Lung microvascular endothelial cell (primary cell): ENCODE measurements around the gene PLEKHA8. TPM values are rescaled to one million over a fixed set of nuclear protein-coding genes. Genes with fewer than 3 reads are reported as not detected.
"Not testable (repeated sequence)": the region's sequence is repeated elsewhere in the genome, so short reads cannot be mapped to it uniquely, and the experiment has no call there.

ENCODE experiments used
- DNase-seq, 2 donors: peaks; one replicate each; pipeline versions ENCODE4 v3.0.0 to v3.0.0-alpha.2; 2010; ENCODE audit warnings: low read depth in 2 of 2
- total RNA-seq: library from RNA; depleted of rRNA; stranded (reverse); fragments of >200 nt; gene quantifications from 2 replicates; pipeline ENCODE4 v1.2.1, GENCODE V29; 2014

The PLEKHA8 gene
- total RNA-seq, 1 donor from 2014 or later = 12.3 TPM

DNA sequence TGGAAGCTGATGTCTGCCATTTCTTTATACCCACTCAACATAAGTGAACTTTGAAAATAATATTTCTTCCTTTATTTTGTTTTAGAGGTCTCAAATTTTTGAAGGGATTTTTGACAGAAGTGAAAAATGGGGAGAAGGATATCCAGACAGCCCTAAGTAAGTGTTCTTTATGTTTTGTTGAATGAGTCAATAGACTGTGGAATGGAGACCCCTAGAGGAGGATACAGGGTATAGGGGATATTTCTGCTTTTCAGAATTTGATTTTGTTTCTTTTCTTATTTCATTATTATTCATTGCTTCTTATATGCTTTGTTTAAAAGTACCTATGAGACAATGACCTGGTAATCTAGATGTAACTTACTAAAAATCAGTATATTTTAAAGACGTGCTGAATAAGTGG is 34.4 kb downstream of the PLEKHA8 start:
- DNase-seq = peak; percentile 57 to 64

DNA sequence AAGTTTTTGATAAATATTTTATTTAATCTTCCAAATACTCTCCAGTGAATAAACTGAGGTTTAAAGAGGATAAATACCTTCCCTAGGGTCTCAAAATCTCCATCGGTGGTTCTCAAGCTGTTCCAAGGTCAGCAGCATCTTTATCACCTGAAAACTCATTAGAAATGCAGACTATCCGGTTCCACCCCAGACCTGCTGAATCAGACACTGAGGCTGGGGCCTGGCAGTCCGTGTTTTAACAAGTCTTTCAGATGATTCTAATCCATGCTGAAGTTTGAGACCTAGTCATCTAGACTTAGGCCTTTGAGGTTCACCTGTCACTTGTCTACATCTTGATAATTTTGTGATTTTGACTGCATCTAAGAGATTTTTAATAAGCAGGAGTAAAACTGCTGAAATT is 37.5 kb downstream of the PLEKHA8 start:
- no peak for DNase-seq

DNA sequence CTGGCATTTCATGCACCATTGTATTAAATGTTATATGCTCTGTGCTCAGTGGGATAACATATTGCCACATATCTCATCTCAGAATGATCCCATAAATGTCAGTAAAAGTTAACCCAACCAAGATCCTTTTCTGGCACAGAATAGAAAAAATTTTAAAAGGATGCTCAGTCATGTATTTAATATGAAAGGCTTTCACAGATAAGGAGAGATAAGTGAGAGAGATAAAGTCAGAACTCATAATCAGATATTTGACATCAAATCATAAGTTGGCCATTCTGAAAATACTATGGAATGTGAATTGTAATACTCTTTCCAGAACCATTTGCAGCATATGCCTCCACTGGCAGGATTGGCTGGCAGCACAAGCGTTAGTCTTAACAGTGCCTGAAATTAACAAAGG is 38.5 kb downstream of the PLEKHA8 start:
- no peak for DNase-seq

DNA sequence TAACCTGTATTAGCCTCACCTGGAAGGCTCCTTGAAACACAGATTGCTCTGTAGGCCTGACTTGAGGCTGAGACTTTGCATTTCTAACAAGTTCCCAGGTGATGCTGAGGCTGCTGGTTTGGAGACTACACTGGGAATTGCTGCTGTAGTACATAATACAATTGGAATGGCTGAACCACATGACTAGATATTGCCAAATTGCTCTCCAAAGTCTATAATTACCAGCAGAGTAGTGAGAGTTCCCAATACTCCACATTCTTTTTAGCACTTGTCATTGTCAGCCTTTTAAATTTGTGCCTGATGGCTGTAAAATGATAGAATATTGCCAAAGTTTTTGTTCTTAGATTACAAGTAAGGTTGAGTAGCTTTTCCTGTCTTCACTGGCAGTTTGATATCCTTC is 39.9 kb downstream of the PLEKHA8 start:
- peak in 1 of 2 donors; percentile 13 for DNase-seq

DNA sequence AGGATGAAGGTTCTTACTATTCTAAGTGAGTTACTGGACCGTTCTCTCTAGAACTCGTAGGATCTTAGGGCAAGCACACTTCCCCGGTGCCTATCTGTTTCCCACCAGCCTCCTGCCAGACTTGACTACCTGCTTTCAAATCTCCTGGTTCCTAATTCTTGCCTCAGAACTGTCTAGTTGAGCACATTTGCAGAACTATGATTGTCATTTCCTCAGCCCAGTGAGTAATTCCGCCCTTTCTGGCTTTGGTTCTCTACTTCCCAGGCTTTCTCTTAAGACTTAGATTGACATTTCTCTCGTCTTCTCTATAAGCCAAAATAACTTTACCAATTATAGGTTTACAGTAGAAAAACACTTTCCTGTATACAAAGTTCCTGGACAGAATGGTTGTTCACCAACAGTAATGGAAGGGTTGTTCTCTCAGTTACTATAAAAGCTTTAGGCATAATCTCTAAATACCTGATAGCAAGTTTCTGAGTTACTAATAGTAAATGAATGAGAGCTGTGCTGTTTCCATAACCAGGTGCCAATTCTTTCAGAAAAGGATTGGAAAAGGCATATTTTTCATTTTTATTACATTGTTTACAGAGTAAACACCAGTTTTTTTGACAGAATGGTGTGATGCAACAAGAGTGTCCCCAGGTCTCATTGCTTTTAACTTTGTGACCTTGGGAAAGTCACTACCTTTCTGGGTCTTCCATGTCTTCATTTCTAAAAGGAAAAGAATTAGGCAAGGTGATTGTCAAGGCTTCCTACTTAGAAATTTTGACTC is 41.1 kb downstream of the PLEKHA8 start:
- peak in 1 of 2 donors; percentile 29 for DNase-seq

DNA sequence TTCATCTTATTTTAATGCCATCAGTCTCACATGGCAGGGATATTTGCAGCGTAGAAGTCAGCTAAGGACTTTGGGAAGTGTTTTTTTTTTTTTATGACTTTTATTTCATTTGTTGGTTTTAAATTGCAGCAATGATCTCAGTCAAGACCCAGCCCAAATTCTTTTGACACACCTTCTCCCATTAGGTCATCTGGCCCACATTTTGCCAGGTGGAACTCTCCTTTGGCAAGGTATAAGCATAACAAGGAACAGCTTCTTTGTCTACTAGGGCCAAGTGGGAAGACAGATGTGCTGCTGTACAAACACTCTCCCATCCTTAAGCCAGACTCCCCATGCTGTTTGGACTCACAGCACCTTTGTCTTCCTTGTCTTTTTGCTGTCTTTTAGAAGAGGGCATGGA is 41.8 kb downstream of the PLEKHA8 start:
- DNase-seq = no peak

DNA sequence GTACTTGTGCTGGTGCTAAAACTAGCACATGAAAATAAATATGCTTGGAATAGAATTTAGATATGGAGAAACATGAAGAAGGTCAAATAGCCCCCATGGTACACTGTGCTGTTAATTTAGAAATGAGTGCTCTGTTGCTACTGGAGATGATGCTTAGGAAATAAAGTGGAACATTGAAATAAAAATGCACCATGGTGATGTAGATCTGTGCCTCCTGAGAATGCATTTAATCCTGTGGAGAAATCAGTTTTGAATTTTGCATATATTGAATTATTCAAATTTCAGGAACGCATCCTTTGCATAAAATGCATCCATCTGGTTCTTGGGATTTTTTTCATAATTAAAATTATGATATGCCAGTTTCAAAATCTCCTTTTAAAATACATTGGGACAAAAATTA is 44.5 kb downstream of the PLEKHA8 start:
- DNase-seq = no peak

DNA sequence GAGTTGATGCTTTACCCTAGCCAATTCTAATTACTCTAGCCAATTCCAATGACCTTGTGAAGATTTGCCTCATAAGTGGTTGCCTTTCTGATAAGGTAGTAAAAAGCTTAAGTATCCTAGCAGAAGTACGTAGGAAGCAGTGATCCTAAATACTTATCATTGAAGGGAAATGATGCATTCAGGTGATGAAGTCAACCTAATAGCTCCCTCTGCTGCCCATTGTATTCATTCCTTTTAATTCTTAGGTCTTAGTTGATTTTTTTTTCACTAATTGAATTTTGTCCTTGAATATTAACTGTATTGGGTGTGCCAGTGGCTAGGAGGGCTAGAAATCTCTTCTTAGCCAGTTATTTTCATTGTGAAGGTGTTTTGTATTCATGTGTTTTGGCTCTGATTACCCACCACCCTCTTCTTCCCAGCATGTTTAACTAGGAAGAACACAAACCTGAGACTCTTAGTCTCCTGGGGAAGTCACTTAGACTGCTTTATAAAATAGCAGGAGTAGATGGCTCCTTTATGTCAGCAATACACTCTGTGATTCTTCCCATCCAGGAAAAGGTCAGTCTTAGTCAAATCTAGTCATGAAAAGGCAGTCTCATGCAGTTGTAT is 46.3 kb downstream of the PLEKHA8 start:
- peak; percentile 55 to 61 for DNase-seq

DNA sequence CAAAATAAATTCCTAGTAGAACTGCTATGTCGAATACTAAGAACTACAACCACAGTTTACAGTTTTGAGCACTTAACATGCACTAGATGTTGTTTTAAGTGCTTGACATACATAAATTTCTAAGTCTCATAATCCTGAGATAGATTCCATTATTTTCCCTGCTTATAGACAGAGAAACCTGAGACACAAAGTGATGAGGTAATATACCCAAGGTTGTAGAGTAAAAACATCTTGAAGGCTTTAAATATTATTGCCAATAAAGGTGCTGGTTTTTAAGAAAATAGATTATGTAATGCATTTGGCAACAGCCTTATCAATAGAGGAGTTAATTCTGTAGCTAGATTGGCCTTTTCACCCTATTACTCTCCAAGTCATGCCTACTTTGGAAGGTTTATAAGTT is 48.2 kb downstream of the PLEKHA8 start:
- no peak for DNase-seq

DNA sequence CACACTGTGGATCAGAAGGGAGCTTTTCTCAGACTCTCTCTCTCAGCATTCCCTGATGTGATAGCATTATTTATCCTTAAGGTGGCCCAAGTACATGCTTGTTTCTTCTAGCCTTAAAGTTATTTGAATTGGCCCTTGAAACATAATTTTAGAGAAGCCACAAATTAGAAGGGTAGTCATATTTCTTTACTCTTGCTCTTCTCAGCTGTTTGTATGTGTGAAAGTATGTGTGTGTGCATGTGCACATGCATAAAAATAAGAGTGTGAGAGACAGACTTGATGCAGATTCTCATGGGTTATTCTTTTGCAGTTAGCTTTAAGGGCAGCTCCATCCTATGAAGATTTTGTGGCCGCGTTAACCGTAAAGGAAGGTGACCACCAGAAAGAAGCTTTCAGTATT is 50.1 kb downstream of the PLEKHA8 start:
- DNase-seq = no peak

DNA sequence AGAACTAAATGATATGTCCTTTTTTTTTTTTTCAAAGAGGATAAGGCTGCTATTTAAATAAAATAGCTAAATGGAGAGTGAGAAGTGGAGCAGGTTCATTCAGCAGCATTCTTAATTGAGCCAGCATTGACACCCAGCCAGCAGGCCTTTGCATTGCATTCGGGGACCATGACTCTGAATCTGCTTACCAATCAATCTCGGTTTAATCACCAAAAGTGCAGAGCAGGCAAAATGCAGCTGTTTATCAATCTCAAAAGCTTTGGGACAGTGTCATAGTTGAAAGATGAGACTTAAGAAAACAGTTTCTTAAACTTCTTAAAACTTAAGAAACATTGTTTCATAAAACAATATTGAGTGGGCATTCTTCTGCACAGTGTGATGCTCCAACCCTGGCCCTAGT is 51.7 kb downstream of the PLEKHA8 start:
- DNase-seq = no peak

DNA sequence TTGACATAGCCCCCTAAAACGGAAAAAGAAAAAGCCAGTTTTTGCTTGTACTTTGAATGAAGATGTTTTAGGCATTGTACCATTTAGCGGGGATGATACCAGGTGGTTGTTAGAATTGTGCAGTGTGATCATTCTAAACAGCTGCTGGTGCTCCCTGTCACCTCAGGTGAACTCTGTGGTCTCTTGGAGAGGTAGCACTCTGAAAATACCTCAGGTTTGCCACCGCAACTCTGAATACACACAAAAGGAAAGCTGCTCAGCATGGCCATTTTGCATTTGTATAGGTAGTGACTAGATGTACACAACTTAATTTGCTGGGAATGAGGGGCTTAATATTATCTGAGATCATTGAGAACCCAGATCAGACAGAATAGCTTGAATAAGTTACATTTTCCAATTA is 52.6 kb downstream of the PLEKHA8 start:
- DNase-seq = no peak

DNA sequence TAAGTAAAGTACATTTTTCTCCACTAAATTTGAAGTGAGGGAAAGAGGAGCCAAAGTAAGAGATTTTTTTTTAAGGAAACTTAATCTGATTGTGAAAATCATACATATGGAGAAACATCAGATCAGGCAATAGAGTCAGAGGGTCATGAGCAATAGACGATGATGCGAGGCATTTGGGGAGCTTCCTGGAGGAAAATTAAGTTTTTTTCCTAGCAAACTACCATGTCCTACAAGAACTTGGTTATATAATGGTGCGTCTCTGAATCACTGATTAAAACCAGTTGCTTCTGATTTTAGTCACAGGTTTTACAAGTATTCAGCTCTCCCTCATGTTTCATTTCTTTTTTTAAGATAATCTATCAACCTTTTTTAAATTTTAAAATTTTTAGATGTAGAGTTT is 54.5 kb downstream of the PLEKHA8 start:
- no peak for DNase-seq

DNA sequence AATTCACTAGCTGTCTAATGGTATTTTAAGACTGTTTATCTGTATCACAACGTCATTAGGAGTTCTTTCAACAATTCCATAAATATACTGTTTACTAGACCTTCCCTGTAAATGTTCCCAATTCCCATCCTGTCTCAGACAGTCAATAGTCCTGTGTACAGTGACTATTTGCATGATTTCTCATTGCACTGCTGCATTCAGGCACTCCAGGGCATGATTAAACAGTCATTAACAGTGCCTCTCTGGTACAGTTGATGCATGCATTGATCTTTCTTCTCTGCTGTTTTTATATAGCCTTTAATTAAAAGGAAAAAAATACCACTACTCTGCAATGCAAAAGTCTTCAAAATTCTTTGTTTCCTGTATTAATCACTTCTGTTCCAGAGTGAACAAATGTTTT is 55.1 kb downstream of the PLEKHA8 start:
- DNase-seq = no peak

DNA sequence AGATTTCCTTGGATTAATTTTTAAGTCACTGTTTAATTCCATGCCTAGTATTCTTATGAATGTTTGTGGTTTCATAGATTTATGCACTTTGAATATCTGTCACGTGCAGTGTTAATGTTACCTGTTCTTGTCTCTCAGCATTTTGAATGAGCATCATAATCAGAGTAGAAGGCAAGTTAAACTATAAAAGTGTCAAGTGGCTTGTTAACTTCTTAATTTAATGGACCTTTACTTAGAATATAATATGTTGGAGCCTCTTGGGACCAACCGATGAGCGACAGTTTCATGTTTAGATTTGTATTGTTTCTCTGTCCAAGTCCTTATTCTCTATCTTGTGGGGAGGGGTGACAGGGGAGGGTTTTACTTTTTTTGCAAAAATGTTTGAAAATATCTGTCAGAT is 56.0 kb downstream of the PLEKHA8 start:
- no peak for DNase-seq

DNA sequence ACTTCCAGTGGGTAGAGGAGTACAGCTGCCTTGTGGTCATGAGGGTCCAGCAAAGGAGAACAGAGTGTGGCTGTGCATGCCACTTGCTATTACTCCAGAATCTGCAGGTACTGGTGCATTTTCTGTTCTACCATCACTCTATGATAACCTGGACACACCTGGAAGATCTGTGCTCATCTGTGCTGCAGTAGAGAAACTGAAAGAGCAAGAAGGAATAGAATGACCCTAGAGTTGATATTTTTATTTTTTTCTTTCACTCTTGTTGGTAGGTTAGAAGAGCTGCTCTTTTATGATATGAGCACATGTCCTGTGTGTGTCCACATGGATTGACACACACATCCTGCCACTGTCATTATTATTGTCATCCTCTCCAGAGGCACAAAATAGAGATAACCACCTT is 58.3 kb downstream of the PLEKHA8 start:
- DNase-seq = no peak

DNA sequence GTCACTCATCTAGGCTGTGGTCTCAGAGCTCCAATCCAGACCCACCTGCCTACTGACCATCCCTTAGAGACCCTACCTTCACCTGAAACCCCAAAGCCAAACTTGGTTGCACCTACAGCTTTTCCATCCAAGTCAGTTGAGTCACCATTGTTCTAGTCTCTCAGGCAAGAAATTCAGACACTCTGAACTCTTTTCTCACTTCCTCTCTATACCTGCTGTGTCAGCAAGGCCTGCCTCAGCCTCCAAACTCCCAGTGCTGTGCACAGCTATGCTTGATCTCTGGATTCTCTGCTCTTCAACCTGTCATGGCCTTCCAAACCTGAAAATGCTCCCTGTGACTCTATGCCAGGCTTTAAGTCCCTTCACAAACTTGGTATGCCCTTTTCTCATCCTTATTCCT is 59.2 kb downstream of the PLEKHA8 start:
- no peak for DNase-seq

DNA sequence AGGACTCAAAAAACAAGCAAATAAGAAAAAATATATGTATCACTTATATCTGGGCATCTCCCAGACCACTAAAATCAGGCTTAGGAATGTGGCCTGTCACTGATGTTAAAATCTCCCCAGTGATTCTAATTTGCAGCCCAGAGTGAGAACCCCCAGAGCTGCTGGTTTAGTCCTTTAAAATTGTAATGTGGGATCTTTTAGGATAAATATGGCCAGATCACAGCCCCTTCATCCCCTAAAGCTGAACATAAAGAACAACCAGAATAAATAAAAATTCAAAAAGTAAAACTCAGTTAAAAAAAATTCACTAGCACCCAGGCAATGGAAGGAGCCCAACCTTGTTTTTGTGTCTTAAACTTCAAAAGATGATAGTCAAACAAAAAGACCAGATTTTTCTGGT is 60.1 kb downstream of the PLEKHA8 start:
- DNase-seq = no peak

DNA sequence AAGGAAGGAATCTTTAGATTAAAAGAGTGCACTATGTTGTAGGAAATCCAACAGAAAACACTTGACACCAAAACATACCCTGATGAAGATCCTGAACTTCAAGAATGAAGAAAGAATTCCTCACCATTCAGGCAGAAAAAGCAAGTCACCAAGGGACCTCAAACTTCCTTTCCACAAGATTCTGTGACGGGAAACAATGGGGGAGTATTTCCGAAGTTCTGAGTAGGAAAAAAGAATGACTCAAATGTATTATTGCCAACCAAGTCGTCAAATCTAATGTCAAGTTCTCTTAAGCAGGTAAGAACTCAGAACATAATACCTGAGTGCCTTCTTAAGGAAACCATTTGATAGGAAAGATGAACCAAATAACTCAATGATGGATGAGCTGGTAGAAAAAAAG is 61.9 kb downstream of the PLEKHA8 start:
- DNase-seq = peak in 1 of 2 donors; percentile 59

DNA sequence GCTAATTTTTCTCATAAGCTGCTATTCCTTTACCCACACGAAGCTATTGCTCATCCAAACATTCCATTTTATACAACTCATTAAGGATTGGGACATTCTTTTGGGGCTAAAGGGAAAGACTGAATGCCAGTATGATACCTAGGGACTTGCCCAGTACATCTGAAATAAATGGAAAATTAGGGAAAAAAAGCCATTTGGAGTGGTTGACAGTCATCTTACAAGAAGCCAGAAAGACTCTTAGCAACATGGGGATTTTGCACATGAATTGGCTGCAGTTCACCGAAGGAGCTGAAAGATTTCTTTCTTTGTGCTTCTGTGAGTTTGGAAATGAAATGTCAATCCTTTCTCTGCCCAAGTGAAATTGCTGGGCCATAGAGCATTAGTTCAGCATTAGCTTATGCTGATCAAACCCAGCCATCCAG is 63.3 kb downstream of the PLEKHA8 start:
- DNase-seq = no peak

DNA sequence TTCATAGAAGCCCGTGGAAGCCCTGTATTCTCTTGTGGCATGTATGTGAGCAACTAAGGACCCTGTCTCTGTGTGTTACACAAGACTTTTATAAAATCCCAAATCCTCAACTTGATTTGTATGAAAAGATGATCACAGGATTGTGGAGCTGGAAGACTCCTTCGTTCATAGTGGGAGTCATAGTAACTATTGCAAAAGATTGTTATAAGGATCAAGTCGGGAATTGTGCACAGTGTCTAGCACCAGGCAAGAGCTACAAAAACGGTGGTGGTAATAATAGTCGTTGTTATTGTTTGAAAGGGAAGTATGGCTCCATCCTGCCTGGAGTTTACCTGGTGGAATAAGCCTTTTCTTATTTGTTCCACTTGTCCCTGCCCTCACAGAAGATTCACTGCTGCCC is 63.8 kb downstream of the PLEKHA8 start:
- no peak for DNase-seq

DNA sequence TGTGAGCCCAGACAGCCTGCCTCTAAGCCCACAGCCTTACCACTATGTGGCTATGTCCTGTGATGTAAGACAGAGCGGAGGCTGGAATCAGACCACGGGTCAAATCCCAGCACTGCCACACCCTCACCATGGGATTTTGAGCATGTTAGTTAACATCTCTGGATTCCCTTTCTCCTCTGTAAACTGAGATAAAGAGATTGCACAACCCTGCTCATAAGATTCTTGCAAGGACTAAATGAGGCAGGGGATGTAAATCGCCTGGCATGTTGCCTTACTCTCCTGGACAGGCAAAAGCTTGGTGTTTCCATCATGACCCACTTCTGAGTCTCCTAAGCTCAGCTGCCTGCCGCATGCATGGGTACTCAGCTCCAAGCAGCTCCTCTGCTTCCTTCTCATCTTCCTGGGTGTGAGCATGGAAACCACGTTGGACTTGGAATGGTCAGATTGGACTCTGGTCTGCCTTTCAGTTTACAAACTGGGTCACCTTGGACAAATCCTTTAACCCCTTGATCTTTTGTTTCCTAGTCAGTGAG is 65.3 kb downstream of the PLEKHA8 start:
- DNase-seq = no peak

DNA sequence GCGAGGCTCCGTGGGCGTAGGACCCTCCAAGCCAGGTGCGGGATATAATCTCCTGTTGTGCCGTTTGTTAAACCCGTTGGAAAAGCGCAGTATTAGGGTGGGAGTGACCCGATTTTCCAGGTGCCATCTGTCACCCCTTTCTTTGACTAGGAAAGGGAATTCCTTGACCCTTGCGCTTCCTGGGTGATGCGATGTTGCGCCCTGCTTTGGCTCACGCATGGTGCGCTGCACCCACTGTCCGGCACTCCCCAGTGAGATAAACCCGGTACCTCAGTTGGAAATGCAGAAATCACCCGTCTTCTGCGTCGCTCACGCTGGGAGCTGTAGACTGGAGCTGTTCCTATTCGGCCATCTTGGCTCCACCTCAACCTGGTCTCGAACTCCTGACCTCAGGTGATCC is 70.4 kb downstream of the PLEKHA8 start:
- not testable (repeated sequence) for DNase-seq
